Activated T-helper 1 cell treated with anti-CD3 and anti-CD28 coated beads, Interleukin-12 subunit alpha, Interleukin-12 subunit beta, Interleukin-2, Interleukin-4 antibody, amounts not matched to agents 30 ng/mL and 10 ng/mL and 1 ng/mL, durations not matched to agents 14 hours and 24 hours and 36 hours (primary cell): Measurements from ENCODE around the gene RSBN1L. TPM values are rescaled to one million over a fixed set of nuclear protein-coding genes. Genes with fewer than 3 reads are reported as not detected.

Source experiments
- total RNA-seq: library from RNA; stranded (reverse); gene quantifications from 2 replicates; pipeline ENCODE4 v1.2.3, GENCODE V29; 2022

The RSBN1L gene
- total RNA-seq, 1 donor from 2014 or later, result 27.9 TPM

Other genes starting within 250 kb of the RSBN1L start
- 10.5 and 13.5 TPM in 2 replicates for gene PTPN12, start 159.2 kb upstream of the RSBN1L start, total RNA-seq
- gene TMEM60, start 102.0 kb downstream of the RSBN1L start, total RNA-seq, result 9.0 and 11.0 TPM in 2 replicates
- 30.9 and 31.2 TPM in 2 replicates for gene PHTF2, start 102.3 kb downstream of the RSBN1L start, total RNA-seq